T-helper 9 cell (primary cell): ENCODE results near the gene FAM50A.
A peak's percentile ranks its signal among the peaks of the same experiment; 100 is the strongest.
"Not testable (repeated sequence)": the region's sequence is repeated elsewhere in the genome, so short reads cannot be mapped to it uniquely, and the experiment has no call there.

Experiments used
- DNase-seq: peaks from one replicate; pipeline ENCODE4 v3.0.0-alpha.2; 2020
- total RNA-seq, 2 donors: gene quantifications; one replicate each; lab custom pipeline; 2026; lab: John Stamatoyannopoulos, UW

The FAM50A gene, protein sequence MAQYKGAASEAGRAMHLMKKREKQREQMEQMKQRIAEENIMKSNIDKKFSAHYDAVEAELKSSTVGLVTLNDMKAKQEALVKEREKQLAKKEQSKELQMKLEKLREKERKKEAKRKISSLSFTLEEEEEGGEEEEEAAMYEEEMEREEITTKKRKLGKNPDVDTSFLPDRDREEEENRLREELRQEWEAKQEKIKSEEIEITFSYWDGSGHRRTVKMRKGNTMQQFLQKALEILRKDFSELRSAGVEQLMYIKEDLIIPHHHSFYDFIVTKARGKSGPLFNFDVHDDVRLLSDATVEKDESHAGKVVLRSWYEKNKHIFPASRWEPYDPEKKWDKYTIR
- 53.6 to 72.3 reads per million in 2 donors for total RNA-seq

DNA sequence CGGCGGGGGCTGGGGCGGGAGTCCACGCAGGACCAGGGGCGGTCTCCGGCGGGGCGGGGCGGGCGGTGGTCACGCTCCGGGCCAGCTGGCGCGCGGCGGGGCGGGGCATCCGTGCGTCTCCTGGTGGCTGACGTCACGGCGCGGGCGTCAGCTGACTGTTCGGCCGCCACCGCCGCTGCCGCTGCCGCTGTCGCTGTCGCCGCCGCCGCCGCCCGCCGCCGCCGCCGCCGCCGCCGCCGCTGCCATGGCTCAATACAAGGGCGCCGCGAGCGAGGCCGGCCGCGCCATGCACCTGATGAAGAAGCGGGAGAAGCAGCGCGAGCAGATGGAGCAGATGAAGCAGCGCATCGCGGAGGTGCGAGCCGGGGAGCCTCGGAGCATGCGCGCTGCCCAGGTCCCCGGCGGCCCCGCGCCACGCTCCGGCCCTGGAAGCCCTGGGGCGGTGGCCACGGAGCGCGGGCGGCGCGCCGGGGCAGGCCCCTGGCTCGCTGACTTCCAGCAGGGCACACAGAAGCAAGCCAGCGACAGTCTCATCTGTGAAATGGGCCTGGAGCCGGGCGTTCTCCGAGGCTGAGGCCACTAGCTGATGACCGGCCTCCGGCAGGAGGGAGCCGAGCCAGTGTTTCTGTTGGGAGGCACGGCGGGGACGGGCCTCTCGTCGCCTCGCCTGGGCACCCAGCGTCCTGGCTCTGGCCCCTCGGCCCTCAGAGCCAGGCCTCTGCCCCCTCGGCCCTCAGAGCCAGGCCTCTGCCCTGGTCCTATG lies at the start of gene FAM50A:
Gene FAM50A (plus strand): TSS at position 150 of the 763 bp plus-strand sequence. CDS start 95 bp downstream, at position 245.
- DNase-seq = peak; percentile 62

DNA sequence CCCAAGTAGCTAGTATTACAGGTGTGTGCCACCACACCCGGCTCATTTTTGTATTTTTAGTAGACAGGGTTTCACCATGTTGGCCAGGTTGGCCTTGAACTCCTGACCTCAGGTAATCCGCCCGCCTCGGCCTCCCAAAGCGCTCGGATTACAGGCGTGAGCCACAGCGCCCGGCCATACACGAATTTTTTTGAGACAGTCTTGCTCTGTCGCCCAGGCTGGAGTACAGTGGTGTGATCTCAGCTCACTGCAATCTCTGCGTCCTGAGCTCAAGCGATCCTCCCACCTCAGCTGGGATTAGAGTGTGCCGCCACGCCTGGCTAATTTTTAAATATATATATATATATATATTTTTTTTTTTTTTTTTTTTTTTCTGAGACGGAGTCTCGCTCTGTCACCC lies 47.6 kb upstream of the FAM50A start:
- DNase-seq = not testable (repeated sequence)

DNA sequence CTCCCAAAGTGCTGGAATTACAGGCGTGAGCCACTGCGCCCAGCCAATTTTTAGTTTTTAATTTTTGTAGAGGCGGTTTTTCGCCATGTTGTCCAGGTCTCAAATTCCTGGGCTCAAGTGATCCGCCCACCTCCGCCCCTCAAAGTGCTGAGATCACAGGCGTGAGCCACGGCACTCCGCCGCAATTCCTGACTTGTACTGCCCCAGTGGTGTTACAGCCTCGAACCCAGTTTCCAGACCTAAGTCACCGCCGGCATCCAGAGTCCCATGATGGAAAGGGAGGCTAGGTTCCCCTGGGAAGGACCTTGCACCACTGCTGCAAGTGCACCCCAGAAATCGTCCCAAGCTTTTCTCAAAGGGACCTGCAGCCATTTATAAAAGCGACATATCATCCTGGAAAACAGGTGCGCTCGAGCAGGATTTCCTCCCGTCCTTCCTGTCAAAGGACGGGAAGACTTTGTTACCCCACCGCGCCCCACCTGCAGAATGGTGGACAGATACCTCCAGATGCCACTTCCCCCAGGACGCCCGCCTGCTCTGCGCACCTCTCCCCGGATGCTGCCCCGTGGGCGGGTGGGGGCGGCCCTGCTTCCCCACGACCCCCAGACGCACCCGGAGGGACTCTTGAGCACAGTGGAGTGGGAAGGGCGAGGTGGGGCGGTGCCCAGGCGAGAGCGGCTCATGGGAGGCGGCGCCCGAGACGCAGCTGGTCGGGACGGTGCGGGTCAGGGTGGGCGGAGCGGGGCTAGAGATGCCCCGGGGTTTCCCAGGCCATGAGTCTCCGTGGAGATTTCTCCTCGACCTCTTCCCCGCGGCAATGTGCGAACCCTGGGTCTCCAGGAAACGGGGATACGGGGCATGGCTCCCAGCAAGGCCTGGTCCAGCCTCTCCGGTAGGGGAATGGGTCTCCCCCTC lies 46.7 kb upstream of the FAM50A start:
- peak; percentile 34 for DNase-seq

DNA sequence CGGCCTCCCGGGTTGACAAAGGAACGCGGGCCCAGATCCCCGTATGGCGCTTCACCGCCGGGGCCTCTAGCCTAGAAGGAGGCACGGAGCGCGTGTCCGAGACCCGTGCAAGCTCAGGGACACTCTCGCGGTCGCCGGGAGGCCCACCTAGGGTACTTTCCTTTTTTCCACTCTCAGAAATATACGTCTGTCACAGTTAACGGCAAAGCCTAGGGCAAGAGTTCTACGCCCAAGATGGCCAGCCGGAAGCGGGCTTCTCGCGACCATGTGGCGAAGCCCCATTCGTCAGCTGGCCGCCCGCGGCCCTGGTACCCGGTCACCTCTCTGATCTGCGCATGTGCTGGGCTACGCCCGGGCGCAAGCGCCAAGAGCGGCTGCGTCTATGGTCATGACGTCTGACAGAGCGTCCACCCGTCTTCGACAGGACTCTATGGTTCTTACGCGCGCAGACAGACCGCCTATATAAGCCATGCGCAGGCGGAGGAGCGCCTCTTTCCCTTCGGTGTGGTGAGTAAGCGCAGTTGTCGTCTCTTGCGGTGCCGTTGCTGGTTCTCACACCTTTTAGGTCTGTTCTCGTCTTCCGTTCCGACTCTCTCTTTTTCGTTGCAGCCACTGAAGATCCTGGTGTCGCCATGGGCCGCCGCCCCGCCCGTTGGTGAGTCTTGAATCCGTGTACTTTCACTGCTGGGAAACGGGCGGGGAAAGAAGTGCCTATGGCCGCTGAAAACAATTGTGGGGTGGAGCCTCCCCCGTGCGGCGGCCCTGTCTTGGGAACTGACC lies 45.9 kb upstream of the FAM50A start, which contains the start of gene RPL10:
Gene RPL10 (plus strand): TSS at position 490 of the 780 bp plus-strand sequence. CDS start 143 bp downstream, at position 633.
- peak; percentile 72 for DNase-seq

DNA sequence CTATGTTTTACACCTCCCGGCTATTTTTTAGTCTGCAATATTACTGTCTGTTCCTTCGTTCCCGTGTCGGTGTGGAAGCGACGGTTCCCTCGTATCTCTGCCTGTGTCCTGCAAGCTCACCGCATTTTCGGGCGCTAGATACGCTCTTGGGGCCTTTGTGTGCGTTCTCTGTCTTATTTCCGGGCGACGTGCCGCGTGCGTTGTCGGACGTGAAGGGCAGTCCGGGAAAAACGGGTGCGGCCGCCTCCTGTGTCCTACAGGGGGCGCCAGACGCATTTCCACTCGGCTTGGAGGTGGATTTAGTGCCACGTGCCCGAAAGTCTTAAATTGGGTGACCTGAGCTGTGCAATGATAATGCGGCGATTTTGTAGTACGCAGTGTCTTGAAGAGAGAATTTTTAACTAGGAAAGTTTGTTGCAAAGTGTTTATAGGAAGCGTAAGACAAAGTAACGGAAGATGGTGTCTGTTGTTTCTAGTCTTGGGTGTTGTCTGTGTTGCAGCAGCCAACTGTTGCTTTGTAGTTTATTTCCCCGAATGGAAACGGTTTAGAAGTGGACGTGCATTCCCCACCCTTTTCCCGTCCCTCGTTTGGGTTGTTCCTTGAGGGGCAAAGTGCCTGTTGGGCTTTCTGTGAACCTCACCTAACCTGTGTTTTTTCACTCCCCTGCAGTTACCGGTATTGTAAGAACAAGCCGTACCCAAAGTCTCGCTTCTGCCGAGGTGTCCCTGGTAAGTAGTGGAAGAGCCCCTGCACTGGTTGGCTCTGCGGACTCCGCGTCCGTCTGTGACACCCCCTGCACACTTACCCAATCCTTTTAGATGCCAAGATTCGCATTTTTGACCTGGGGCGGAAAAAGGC lies 45.0 kb upstream of the FAM50A start:
- peak; percentile 69 for DNase-seq

DNA sequence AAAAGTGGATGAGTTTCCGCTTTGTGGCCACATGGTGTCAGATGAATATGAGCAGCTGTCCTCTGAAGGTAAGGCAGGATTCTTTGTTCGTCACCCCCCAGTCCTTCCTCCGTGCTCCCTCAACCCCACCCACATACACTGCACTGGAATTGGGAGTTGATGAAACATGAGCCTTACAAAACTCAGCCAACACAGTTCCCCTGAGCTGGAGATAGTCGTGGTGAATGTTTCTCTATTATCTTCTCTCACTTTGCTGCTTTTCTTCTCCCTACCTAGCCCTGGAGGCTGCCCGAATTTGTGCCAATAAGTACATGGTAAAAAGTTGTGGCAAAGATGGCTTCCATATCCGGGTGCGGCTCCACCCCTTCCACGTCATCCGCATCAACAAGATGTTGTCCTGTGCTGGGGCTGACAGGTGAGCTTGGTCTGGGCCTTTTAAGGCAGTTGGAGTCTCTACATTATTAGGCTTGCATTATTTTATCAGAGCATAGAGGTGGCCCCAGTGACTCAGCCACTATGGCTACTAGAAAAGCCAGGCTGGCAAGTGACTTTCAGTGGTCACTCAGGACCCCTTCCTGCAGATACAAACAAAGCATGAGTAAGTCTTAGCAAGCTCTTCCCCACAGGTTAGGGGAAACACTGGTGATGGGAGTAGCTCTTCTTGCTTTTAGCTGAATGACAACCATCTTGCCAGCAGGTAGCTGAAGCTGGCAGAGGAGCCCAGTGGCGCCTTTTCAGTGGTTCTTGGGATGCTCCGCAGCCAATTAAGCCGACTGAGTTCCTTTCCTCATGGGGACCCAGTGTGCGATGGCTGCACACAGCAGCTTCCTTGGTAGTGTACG lies 44.2 kb upstream of the FAM50A start:
- DNase-seq = no peak

DNA sequence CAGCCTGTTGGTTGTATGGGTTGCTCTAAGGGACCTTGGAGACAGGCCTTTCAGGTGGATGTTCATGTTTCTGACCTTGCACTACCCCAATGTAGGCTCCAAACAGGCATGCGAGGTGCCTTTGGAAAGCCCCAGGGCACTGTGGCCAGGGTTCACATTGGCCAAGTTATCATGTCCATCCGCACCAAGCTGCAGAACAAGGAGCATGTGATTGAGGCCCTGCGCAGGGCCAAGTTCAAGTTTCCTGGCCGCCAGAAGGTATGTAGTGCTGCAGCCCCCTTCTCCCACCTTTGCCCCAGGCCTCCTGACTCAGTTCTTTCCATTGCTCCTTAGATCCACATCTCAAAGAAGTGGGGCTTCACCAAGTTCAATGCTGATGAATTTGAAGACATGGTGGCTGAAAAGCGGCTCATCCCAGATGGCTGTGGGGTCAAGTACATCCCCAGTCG lies 43.5 kb upstream of the FAM50A start:
- not testable (repeated sequence) for DNase-seq

DNA sequence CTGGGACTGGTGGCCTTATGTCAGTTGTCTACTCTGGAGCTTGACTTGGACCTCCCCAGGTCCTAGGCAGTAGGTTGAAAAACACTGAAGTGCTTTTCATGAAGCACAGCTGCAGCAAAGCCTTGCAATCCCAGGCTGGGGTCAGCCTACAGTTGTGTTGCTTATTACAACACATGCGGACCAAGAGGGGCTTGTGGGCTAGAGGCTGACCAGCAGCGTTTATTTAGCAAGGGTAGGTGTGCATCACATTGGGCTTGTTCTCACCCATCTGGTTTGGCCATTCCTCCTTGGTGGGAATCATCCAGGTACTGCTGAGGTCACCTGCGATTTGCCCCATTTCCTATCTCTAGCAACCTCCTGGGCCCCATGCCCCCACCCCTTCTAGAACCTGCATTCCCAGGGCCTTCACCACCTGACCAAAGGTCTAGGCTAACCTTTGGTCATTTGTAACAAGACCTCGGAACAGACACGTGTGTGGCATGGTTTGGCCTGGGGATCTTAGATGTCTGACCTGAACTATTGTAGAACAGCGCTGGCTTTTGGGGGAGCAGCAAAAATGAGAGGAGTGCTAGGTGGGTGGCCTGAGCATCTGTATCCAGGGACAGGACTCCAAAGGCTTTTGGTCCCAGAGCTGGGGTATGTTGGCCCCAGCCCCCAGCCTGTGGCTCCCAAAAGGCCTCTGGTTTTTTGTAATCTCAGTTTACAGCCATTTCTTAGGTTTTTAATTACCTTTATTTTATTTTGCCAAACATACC lies 42.7 kb upstream of the FAM50A start:
- no peak for DNase-seq

DNA sequence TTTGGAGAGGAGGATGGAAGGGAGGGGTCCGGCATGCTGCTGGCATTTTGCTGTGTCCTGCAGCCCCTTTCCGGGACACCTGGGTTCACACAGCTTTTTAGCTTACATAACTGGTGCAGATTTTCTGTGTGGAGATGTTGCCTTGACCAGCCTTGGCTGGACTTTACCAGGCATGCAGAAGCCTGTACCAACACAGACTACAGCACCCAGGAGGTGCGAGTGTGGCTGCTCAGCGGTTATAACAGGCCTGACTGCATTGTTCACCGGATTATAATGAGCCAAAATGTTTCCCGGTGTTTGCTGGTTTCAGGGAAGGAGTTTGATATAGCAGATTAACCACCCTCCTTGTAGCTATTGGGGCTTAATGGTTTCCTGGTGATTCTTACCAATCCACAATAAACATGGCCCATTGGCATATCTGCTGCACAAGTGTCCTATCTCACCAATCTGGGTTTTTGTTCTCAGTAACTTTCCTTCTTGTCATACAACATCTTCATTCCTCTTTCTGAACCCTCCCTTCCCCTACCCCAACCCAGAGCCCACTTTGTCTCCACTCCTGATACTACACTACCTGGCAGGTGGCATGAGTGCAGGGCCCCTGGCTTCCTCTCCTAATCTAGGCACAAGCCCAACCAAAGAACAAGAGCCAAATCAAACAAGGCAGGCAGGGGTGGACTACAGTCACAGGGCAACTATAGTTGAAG lies 41.9 kb upstream of the FAM50A start:
- no peak for DNase-seq

DNA sequence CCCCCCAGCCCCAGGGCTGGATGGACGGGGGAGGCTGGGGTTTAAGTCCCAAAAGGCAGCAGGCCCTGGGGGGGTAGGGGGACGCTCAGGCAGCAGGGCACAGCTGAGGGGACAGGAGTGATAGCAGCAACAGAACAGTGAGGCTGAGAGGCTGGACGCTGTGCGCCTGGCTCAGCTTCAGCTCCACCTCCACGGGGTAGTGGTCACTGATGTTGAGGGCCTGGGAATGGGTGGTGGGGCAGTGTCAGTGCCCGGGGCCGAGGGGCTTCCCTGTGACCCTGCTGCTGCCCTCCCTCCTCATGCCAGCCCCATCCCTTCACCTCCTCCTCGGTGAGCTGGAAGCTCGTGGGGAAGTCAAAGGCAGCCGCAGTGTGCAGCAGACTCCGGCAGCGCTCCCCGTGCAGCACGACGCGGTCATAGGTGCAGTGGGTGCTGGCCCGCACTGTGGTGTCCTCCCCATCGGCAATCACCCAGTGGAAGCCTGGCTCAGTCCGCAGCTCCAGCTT lies 41.3 kb upstream of the FAM50A start:
- no peak for DNase-seq

DNA sequence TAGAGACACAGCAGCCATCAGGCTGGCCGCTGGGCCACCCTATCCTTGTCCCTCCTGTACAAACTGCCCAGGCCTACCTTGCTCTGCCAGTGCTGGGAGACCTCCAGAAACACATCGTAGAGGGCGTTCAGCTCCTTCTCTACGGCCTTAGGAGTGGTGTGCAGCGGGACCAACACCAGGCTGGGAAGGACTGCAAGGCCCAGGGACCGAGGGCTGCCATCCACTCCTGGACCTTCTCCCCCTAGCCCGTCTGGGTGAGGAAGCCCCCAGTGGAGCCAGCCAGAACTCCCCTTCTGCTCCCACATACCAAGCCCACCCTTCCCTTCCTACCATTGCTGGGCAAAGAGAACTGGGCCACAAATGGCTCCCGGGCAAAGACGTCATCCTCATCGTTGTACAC lies 40.7 kb upstream of the FAM50A start:
- no peak for DNase-seq

DNA sequence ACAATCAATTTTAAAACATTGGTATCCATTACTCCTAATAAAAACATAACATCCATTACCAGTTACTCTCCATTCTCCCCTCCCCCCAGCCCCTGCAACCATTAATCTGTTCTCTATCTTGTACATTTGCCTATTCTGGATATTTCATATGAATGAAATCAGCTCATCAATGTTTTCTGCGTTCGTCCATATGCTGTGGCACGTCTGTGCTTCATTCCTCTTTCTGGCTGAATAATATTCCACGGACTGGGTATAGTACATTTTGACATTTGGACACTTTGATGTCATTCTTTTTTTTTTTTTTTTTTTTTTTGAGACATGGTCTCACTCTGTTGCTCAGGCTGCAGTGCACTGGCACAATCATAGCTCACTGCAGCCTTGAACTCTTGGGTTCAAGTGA lies 40.1 kb upstream of the FAM50A start:
- no peak for DNase-seq

DNA sequence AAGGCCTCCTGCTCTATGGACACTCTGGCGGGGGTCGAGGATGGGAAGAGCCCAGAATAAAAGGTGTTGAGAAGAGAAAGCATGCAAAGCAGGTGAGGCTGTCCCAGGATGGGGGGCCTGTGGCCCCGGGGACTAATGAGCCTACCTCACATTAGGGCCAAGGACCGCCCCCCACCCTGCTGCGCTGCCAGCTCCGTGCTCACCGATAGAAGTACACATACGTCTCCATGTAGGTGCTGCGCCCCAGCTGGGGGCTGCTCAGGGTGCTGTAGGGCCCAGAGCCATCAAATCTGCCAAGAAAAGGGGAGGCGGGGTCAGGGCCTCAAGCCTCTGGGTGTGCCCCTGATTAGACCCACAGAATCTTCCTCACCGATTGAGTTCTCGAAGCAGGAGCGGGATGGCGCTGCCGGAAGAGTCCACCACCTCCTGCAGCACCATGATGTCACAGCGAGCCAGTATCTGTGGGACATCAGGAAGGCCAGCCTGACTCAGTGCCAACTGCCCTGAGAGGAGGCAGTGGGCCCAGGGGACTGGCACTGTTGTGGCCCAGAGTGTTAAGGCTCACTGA lies 39.2 kb upstream of the FAM50A start:
- DNase-seq = no peak

DNA sequence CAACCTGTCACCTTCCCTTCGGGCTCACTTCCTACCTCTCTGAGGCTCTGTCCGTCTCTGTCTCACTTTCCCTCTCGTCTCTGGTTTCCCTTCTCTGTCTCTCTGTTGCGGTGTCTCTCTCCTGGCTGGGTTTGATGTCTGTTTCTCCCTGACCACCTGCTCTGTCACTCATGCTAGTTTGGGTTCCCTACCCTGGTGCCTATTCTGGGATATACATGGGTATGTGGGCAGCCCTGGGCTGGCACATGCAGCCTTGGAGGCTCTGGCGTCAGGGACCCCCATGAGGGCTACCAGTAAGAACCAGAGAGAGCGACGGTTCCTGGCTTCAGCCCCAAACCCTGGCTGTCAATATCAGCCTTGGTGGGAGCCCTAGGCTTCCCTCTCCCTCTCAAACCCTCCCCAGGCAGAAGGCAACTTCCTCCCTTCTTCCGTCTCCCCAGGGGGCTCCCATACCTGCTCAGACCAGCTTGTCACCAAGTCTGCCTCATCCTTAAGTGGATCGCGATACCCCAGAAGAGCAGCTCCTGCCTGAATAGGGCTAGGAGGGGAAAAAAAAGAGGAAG lies 35.2 kb upstream of the FAM50A start:
- DNase-seq = no peak

DNA sequence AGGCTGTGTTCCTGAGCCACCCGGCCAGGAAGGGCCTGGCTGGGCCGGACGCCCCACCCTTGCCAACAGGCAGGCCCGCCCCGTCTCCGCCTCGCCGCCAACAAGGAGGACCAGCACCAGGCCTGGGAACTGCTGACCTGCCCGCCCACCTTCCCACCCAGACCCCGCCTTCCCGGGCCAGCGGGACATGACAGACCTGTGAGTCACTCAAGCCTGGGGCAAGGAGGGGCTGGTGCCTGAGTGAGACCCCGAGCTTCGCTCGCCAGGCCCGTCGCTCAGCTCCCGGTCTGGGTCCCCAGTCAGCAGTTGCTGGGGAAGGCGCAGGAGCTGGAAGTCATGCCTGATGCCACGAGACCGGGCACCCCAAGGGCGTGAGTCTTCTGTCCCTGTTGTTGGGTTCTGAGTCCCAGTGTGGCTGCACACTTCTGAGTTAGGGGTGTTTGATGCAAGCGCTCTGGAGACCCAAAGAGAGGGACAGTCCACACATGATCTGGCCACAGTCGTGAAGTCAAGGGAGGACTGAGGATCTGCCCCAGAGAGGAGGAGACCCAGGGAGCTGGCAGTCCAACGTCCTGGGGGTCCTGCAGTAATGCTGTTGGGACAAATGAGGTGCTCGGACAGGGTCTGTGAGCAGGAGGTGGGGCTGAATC lies 34.6 kb upstream of the FAM50A start, which contains the start of gene DNASE1L1:
Gene DNASE1L1 (minus strand): TSS at position 33 of the 650 bp plus-strand sequence. CDS start 3,686 bp downstream, outside the sequence.
- no peak for DNase-seq

DNA sequence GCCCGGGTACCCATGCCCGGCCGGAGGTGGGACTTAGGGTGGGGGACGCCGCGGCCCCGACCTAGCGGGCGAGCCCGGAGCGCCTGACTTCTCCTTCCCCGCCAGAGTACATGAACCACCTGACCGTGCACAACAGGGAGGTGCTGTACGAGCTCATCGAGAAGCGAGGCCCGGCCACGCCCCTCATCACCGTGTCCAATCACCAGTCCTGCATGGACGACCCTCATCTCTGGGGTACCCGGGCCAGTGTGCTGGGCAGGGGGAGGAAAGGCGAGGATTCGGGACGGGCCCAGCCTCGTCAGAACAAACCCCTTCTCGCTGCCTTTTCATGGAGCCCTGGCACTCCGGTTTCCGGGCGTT lies 32.0 kb upstream of the FAM50A start:
- peak; percentile 21 for DNase-seq

DNA sequence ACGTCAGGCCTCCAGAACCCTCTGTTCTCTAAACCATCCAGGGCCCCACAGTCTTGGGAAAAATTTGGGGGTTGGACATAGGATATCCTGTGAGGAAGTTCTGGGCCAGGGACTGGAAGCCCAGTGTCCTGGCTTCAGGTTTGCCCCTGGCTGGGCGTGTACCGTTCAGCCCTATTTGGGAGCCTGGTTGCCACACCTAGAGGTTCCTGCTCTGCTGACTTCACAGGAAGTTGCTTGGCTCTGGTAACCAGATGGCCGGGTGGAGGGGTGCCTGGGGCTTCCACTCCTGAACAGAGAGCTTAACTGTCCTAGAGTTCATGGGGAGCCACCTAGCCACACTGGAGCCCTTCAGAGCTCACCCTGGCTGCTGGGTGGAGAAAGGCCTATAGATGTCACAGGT lies 31.5 kb upstream of the FAM50A start:
- DNase-seq = no peak
